ENCODE measurements around the gene FNBP1. TPM values are rescaled to one million over a fixed set of nuclear protein-coding genes. Genes with fewer than 3 reads are reported as not detected.

FNBP1 gene
- total RNA-seq, 1 experiment from 2014 or later: 43.6 TPM

DNA sequence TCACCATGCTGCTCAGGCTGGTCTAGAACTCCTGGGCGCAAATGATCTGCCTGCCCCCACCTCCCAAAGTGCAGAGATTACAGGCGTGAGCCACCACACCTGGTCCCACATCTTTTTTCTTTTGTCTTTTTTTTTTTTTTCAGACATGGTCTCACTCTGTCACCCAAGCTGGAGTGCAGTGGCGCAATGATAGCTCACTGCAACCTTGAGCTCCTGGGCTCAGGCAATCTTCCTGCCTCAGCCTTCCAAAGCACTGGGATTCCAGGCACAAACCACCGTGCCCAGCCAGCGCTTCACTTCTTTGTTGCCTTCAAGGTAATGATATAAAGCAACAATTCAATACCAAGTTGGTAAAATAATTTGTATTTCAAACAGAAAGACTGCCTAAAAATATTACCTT lies 128.9 kb downstream of the FNBP1 start:
- no peak for DNase-seq (ENCODE audit: low spot score)
- Mint-ChIP-seq H3K27me3 (ENCODE audit: low read depth) (no peaks in the 10 kb centered on the region), H3K4me1 (peaks cover 12% of the 10 kb centered on the region), H3K27ac (no peak overlapping the region), H3K36me3 (no peaks in the 10 kb centered on the region), H3K4me3 (no peak overlapping the region), H3K9me3 (no peaks in the 10 kb centered on the region)
- TF ChIP-seq, protein P1, sequence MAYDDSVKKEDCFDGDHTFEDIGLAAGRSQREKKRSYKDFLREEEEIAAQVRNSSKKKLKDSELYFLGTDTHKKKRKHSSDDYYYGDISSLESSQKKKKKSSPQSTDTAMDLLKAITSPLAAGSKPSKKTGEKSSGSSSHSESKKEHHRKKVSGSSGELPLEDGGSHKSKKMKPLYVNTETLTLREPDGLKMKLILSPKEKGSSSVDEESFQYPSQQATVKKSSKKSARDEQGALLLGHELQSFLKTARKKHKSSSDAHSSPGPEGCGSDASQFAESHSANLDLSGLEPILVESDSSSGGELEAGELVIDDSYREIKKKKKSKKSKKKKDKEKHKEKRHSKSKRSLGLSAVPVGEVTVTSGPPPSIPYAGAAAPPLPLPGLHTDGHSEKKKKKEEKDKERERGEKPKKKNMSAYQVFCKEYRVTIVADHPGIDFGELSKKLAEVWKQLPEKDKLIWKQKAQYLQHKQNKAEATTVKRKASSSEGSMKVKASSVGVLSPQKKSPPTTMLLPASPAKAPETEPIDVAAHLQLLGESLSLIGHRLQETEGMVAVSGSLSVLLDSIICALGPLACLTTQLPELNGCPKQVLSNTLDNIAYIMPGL (CRISPR knock-in tag; IDR thresholded peaks at IDR 0.05): no peak
- no peak for TF ChIP-seq ZNF423 (CRISPR knock-in tag; IDR thresholded peaks at IDR 0.05)
- TF ChIP-seq, protein P2, sequence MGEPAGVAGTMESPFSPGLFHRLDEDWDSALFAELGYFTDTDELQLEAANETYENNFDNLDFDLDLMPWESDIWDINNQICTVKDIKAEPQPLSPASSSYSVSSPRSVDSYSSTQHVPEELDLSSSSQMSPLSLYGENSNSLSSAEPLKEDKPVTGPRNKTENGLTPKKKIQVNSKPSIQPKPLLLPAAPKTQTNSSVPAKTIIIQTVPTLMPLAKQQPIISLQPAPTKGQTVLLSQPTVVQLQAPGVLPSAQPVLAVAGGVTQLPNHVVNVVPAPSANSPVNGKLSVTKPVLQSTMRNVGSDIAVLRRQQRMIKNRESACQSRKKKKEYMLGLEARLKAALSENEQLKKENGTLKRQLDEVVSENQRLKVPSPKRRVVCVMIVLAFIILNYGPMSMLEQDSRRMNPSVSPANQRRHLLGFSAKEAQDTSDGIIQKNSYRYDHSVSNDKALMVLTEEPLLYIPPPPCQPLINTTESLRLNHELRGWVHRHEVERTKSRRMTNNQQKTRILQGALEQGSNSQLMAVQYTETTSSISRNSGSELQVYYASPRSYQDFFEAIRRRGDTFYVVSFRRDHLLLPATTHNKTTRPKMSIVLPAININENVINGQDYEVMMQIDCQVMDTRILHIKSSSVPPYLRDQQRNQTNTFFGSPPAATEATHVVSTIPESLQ (CRISPR knock-in tag; IDR thresholded peaks at IDR 0.05): no peak
- CTCF ChIA-PET: interaction anchor here (1.0 kb wide), 1 partner anchor 22 kb away, joined by 4 read pairs; no protein-coding TSS in a partner anchor
- no peak for ATAC-seq
- POLR2A ChIA-PET: no interaction called here

DNA sequence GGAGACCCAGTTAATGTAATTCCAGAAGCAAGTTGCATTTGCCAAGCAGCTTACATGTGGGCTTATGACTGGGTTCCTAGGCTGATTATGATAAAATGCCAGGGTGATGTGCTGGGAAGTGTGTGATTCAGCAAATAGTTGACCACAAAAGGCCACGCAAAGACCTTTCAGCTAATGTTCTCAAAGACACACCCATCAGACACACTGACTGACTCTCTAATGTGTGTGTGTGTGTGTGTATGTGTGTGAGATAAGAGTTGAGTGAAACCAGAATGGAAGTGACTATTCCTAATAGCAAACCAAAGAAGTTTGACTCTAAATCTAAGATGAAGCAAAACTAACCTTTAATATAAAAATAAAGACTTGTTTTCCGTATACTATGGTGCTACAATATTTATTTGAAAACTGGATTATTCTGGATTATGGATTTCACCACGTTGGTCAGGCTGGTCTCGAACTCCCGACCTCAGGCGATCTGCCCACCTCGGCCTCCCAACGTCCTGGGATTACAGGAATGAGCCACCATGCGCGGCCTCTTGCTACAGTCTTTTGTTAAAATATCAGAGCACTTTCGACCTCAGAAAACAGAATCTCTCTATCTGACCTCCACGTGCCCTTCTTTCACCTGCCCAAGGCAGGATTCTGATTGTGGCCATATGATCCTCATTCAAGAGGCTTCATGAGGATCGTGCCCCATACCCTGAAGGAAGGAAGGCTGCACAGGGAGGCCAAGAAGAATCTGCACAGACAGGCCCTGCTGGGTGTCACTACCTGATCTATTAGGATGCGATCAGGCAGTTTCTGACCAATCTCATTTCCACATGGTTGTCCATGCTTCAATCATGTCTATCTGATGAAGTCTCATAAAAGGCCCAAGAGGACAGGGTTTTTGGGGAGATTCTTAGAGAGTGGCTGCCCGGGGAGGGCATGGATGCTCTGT lies 132.1 kb downstream of the FNBP1 start:
- Mint-ChIP-seq H3K27me3 (ENCODE audit: low read depth) (no peaks in the 10 kb centered on the region), H3K4me1 (peaks cover 19% of the 10 kb centered on the region), H3K36me3 (peaks cover 15% of the 10 kb centered on the region), H3K4me3 (no peak overlapping the region), H3K27ac (no peak overlapping the region; the same call in 1 of the 2 replicates), H3K9me3 (peaks cover 9% of the 10 kb centered on the region; the same call in 1 of the 2 replicates)
- no peak for TF ChIP-seq FOXP4 (CRISPR knock-in tag; IDR thresholded peaks at IDR 0.05)
- no peak for TF ChIP-seq ZNF671 (CRISPR knock-in tag; IDR thresholded peaks at IDR 0.05)
- TF ChIP-seq ZNF317 (CRISPR knock-in tag; IDR thresholded peaks at IDR 0.05; ENCODE audit: borderline replicate concordance, low read depth): no peak
- TF ChIP-seq PRRX2 (CRISPR knock-in tag; IDR thresholded peaks at IDR 0.05): no peak
- TF ChIP-seq SP1 (CRISPR knock-in tag; conservative IDR thresholded peaks at IDR 0.05): no peak
- TF ChIP-seq CDX4 (CRISPR knock-in tag; IDR thresholded peaks at IDR 0.05; ENCODE audit: borderline replicate concordance): no peak
- TF ChIP-seq ZNF281 (CRISPR knock-in tag; IDR thresholded peaks at IDR 0.05): no peak
- TF ChIP-seq, protein P1 (CRISPR knock-in tag; IDR thresholded peaks at IDR 0.05): no peak
- ChIA-PET CTCF (no interaction called here), POLR2A (no interaction called here)
- no peak for ATAC-seq
- DNase-seq (ENCODE audit: low spot score): no peak
